ENCODE data around the gene KLHL26. TPM values are rescaled to one million over a fixed set of nuclear protein-coding genes. Genes with fewer than 3 reads are reported as not detected.
"Not testable (repeated sequence)": the region's sequence is repeated elsewhere in the genome, so short reads cannot be mapped to it uniquely, and the experiment has no call there.

KLHL26 gene
- total RNA-seq, 1 experiment from 2014 or later, result 3.6 TPM

GRCh38 chr19:18600692-18601397 is 36.0 kb upstream of the KLHL26 start:
- not testable (repeated sequence) for DNase-seq (ENCODE audit: low read depth)

GRCh38 chr19:18601875-18602274 is 35.0 kb upstream of the KLHL26 start:
- DNase-seq (ENCODE audit: low read depth), result no peak

GRCh38 chr19:18603255-18603957 is 33.4 kb upstream of the KLHL26 start:
- no peak for DNase-seq (ENCODE audit: low read depth)

- DNase-seq (ENCODE audit: low read depth), result no peak
These were observed 32.6 kb upstream of the KLHL26 start for GRCh38 chr19:18603958-18604819.

- no peak for DNase-seq (ENCODE audit: low read depth)
These were observed 32.0 kb upstream of the KLHL26 start for GRCh38 chr19:18604820-18605159.

- DNase-seq (ENCODE audit: low read depth), result no peak
These were observed 31.7 kb upstream of the KLHL26 start for GRCh38 chr19:18605196-18605545.

GRCh38 chr19:18605546-18606280 is 31.1 kb upstream of the KLHL26 start:
- DNase-seq (ENCODE audit: low read depth), result no peak

- DNase-seq (ENCODE audit: low read depth), result no peak
These were observed 30.3 kb upstream of the KLHL26 start, which contains the start of gene CRLF1 for GRCh38 chr19:18606281-18607225. Gene CRLF1 (minus strand): TSS chr19:18606799. CDS start chr19:18606656, 143 bp downstream.

GRCh38 chr19:18607226-18608101 is 29.4 kb upstream of the KLHL26 start:
- no peak for DNase-seq (ENCODE audit: low read depth)

- no peak for DNase-seq (ENCODE audit: low read depth)
These were observed 28.6 kb upstream of the KLHL26 start for GRCh38 chr19:18608102-18608804.

- no peak for DNase-seq (ENCODE audit: low read depth)
These were observed 27.8 kb upstream of the KLHL26 start for GRCh38 chr19:18608805-18609716.

GRCh38 chr19:18609717-18610051 is 27.1 kb upstream of the KLHL26 start:
- DNase-seq (ENCODE audit: low read depth), result no peak

GRCh38 chr19:18610245-18610555 is 26.6 kb upstream of the KLHL26 start:
- no peak for DNase-seq (ENCODE audit: low read depth)

- DNase-seq (ENCODE audit: low read depth), result no peak
These were observed 26.1 kb upstream of the KLHL26 start for GRCh38 chr19:18610556-18611326.

GRCh38 chr19:18611327-18612050 is 25.3 kb upstream of the KLHL26 start:
- DNase-seq (ENCODE audit: low read depth), result no peak

GRCh38 chr19:18612051-18612771 is 24.6 kb upstream of the KLHL26 start:
- DNase-seq (ENCODE audit: low read depth), result no peak
